WERI-Rb-1 (cell line): ENCODE data around the gene PLTP.

ENCODE experiments used
- DNase-seq: peaks from one replicate; pipeline ENCODE4 v3.0.0-alpha.2; 2020
- H3K27ac ChIP-seq: fragments of 250-450 bp; sonication (Bioruptor Pico); 2 replicates; pipeline ENCODE4 v1.5.1; 2020; ENCODE audit warnings: mild to moderate bottlenecking, moderate library complexity
- H3K27me3 ChIP-seq: fragments of 250-450 bp; sonication (Bioruptor Pico); 2 replicates; pipeline ENCODE4 v1.5.1; 2021; ENCODE audit warnings: mild to moderate bottlenecking, low read depth, moderate library complexity; ENCODE audit not compliant: insufficient read depth, severe bottlenecking
- H3K36me3 ChIP-seq: fragments of 250-450 bp; sonication (Bioruptor Pico); 2 replicates; pipeline ENCODE4 v1.5.1; 2020; ENCODE audit warnings: mild to moderate bottlenecking, moderate library complexity
- H3K4me3 ChIP-seq: 2 replicates; pipeline ENCODE4 v1.5.1; 2011; ENCODE audit warnings: low read depth, mild to moderate bottlenecking, control low read depth, low read length
- H3K9me3 ChIP-seq: fragments of 250-450 bp; sonication (Bioruptor Pico); 2 replicates; pipeline ENCODE4 v1.5.1; 2021; ENCODE audit warnings: mild to moderate bottlenecking, moderate library complexity; ENCODE audit not compliant: severe bottlenecking
- TF ChIP-seq, protein P1 (sequence below): IDR thresholded peaks from 2 replicates; pipeline ENCODE4 v1.5.1; 2011; ENCODE audit warnings: low read depth, mild to moderate bottlenecking, control low read depth, inconsistent platforms, low read length

The PLTP gene

DNA sequence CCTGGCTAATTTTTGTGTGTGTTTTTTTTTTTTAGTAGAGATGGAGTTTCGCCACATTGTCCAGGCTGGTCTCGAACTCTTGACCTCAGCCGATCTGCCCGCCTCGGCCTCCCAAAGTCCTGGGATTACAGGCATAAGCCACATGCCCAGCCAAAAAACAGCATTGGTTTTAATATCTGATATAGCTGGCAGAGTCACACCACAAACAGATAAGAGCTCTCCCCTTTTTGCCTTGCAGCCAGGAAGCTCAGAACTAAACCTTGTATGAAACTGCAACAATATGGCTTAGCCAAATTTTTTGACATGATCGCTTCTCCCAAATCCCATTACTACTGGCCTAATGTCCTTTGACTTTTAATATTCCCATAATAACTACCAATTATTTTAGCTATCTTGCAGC is 59.6 kb downstream of the PLTP start:
- H3K9me3 ChIP-seq = no peaks in the 10 kb centered on the region
- no peak for DNase-seq
- TF ChIP-seq, protein P1, sequence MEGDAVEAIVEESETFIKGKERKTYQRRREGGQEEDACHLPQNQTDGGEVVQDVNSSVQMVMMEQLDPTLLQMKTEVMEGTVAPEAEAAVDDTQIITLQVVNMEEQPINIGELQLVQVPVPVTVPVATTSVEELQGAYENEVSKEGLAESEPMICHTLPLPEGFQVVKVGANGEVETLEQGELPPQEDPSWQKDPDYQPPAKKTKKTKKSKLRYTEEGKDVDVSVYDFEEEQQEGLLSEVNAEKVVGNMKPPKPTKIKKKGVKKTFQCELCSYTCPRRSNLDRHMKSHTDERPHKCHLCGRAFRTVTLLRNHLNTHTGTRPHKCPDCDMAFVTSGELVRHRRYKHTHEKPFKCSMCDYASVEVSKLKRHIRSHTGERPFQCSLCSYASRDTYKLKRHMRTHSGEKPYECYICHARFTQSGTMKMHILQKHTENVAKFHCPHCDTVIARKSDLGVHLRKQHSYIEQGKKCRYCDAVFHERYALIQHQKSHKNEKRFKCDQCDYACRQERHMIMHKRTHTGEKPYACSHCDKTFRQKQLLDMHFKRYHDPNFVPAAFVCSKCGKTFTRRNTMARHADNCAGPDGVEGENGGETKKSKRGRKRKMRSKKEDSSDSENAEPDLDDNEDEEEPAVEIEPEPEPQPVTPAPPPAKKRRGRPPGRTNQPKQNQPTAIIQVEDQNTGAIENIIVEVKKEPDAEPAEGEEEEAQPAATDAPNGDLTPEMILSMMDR = no peak
- H3K4me3 ChIP-seq = no peak overlapping the region
- no peak overlapping the region for H3K27ac ChIP-seq
- no peaks in the 10 kb centered on the region for H3K27me3 ChIP-seq
- no peaks in the 10 kb centered on the region; the same call in 1 of the 2 replicates for H3K36me3 ChIP-seq

- DNase-seq = no peak
- peaks cover 4% of the 10 kb centered on the region for H3K36me3 ChIP-seq
- TF ChIP-seq, protein P1 = no peak
- H3K4me3 ChIP-seq = no peak overlapping the region
- no peak overlapping the region for H3K27ac ChIP-seq
- no peaks in the 10 kb centered on the region for H3K9me3 ChIP-seq
- H3K27me3 ChIP-seq = no peaks in the 10 kb centered on the region
Measured at GRCh38 chr20:45851501-45851900, 60.5 kb downstream of the PLTP start.

DNA sequence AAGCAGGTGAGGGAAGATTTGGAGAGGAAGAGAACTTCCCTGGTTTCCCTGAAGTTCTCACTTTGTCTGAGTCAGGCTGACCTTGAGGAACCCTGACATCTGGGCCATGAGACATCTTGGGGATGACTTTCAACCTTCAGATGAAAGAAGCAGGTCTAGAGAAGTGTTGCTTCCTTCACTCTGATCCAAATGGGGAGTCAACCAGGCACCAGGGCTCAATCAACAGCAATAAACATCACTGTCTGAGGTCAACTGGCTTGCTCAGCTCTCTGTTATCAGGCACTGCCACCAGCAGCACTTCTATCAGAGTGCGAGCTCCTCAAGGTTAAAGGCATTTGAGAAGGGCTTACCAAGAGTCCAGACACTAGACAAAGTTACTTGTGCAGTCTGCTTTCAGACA is 61.0 kb downstream of the PLTP start:
- no peak overlapping the region for H3K27ac ChIP-seq
- H3K27me3 ChIP-seq = no peaks in the 10 kb centered on the region
- no peaks in the 10 kb centered on the region for H3K9me3 ChIP-seq
- no peak overlapping the region for H3K4me3 ChIP-seq
- no peak for DNase-seq
- peaks cover 8% of the 10 kb centered on the region for H3K36me3 ChIP-seq
- TF ChIP-seq, protein P1 = no peak

DNA sequence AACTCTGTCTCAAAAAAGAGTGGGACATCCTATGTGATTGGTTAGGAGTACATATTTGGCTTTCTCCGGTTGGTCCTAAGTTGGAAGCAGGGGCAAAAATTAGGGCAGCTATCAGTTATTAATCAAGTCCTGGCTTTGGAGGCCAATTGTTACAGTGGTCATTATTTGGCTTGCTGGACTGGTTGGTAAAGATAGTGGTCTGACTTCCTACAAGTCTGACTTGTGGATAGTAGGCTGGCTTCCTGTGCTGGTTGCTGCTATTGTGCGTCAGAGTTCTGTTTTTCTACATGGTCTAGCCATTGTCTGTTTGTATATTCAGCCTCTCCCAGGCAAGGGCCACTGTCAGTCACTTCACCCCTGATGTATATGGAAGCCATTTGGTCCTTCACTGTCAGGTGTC is 61.7 kb downstream of the PLTP start:
- no peak for DNase-seq
- TF ChIP-seq, protein P1 = no peak
- Histone ChIP-seq H3K9me3 (no peaks in the 10 kb centered on the region), H3K36me3 (peaks cover 8% of the 10 kb centered on the region), H3K27ac (no peak overlapping the region), H3K4me3 (no peak overlapping the region), H3K27me3 (no peaks in the 10 kb centered on the region)

GRCh38 chr20:45848969-45849582 is 62.9 kb downstream of the PLTP start:
- no peak for DNase-seq
- H3K4me3 ChIP-seq = no peak overlapping the region
- H3K9me3 ChIP-seq = no peaks in the 10 kb centered on the region
- peaks cover 14% of the 10 kb centered on the region for H3K36me3 ChIP-seq
- TF ChIP-seq, protein P1 = no peak
- no peaks in the 10 kb centered on the region for H3K27me3 ChIP-seq
- H3K27ac ChIP-seq = no peak overlapping the region
